Esophagus muscularis mucosa (tissue), 4 donors: ENCODE results near the gene MEF2D. TPM values are rescaled to one million over a fixed set of nuclear protein-coding genes. Genes with fewer than 3 reads are reported as not detected.

Experiments used
- DNase-seq: peaks from one replicate; pipeline ENCODE4 v3.0.0-alpha.2; 2017; ENCODE audit errors: extremely low spot score
- H3K27ac ChIP-seq, 4 donors: fragments of 200-600 bp; sonication (generic); replicated peaks in 1 of 4; 1 replicate in 3 of 4; 2 replicates in 1 of 4; pipeline ENCODE4 v1.5.1; 2016 to 2019; ENCODE audit warnings: mild to moderate bottlenecking in 1 of 4
- H3K27me3 ChIP-seq, 4 donors: fragments of 200-600 bp; sonication (generic); one replicate each; pipeline versions ENCODE4 v1.5.1 to v1.6.0; 2016 to 2019
- H3K36me3 ChIP-seq, 4 donors: fragments of 200-600 bp; sonication (generic); one replicate each; pipeline ENCODE4 v1.5.1; 2016 to 2019
- H3K4me1 ChIP-seq, 4 donors: fragments of 200-600 bp; sonication (generic); one replicate each; pipeline ENCODE4 v1.5.1; 2016 to 2019
- H3K4me3 ChIP-seq, 4 donors: fragments of 200-600 bp; sonication (generic); 1 replicate in 2 of 4; 2 replicates in 2 of 4; pipeline ENCODE4 v1.5.1; 2016 to 2019; ENCODE audit warnings: mild to moderate bottlenecking in 4 of 4, moderate library complexity in 1 of 4
- H3K9me3 ChIP-seq, 4 donors: fragments of 200-600 bp; sonication (generic); 1 replicate in 3 of 4; 2 replicates in 1 of 4; pipeline ENCODE4 v1.5.1; 2016 to 2019
- CTCF ChIP-seq, 3 experiments: fragments of 200-600 bp in 2 of 3; fragments of 450-650 bp in 1 of 3; sonication (generic) in 2 of 3; IDR thresholded peaks; one replicate each; pipeline ENCODE4 v1.5.1; 2017 to 2019; ENCODE audit warnings: antibody characterized with exemption in 3 of 3, mild to moderate bottlenecking in 2 of 3, moderate library complexity in 1 of 3
- EP300 ChIP-seq: sonication (generic); formaldehyde crosslinking; IDR thresholded peaks from one replicate; pipeline ENCODE4 v1.6.1; 2017; ENCODE audit warnings: antibody characterized with exemption
- POLR2A ChIP-seq: fragments of 450-650 bp; IDR thresholded peaks from one replicate; pipeline ENCODE4 v1.6.1; 2017; ENCODE audit warnings: antibody characterized with exemption, moderate library complexity, mild to moderate bottlenecking, low read depth
- POLR2AphosphoS5 ChIP-seq, 2 donors: sonication (generic); formaldehyde crosslinking; IDR thresholded peaks; one replicate each; pipeline ENCODE4 v1.6.1; 2017; ENCODE audit warnings: antibody characterized with exemption in 2 of 2
- WGBS: methylation state at CpG from one replicate; pipeline ENCODE4 v1.1.5; 2018; 5-methylcytosine and 5-hydroxymethylcytosine counted together
- intact Hi-C: fragments of 100-400 bp; cut with DNase I; formaldehyde crosslinking; loops from one replicate; pipeline ENCODE4 v1.15.1; 2023
- total RNA-seq, 4 donors: library from RNA; depleted of rRNA; stranded (reverse); fragments of >200 nt; gene quantifications; one replicate each; pipeline versions ENCODE4 v1.1.0 to v1.2.1, GENCODE V29; 2016

The MEF2D gene
- total RNA-seq, 4 donors from 2014 or later: 78.0 to 138 (median 115) TPM

GRCh38 chr1:156533568-156534220 is 33.1 kb upstream of the MEF2D start:
- WGBS: 94% methylated on average over 10 of the region's 11 CpGs
- Histone ChIP-seq H3K27ac (no peak overlapping the region), H3K27me3 (no peaks in the 10 kb centered on the region), H3K4me1 (no peaks in the 10 kb centered on the region), H3K9me3 (no peaks in the 10 kb centered on the region), H3K4me3 (no peak overlapping the region), H3K36me3 (no peaks in the 10 kb centered on the region)
- no peak for DNase-seq
- TF ChIP-seq CTCF (IDR thresholded peaks at IDR 0.05) (no peak), POLR2AphosphoS5 (IDR thresholded peaks at IDR 0.05) (no peak), EP300 (no peak), POLR2A (no peak)
- intact Hi-C loops: no loop called here

DNA sequence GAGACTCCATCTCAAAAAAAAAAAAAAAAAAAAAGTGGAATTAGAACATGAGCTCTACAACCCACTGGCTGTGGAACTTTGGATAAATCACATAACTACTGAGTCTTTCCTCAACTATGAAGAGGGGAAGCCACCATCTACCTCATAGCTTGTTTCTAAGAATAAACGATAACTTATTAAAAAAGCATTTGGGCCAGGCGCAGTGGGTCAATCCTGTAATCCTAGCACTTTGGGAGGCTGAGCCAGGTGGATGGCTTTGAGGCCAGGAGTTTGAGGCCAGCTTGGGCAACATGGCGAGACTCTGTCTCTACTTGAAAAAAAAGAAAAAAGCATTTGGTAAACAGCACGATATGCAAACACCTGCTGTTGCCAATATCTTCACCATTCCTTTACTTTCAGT is 31.8 kb upstream of the MEF2D start:
- WGBS: 97% methylated on average over 4 of the region's 4 CpGs
- no peaks in the 10 kb centered on the region for H3K9me3 ChIP-seq
- no peaks in the 10 kb centered on the region for H3K4me1 ChIP-seq
- no peaks in the 10 kb centered on the region for H3K36me3 ChIP-seq
- H3K27ac ChIP-seq: no peak overlapping the region
- TF ChIP-seq POLR2AphosphoS5 (IDR thresholded peaks at IDR 0.05) (no peak), EP300 (no peak), POLR2A (no peak), CTCF (IDR thresholded peaks at IDR 0.05) (no peak)
- intact Hi-C loops: no loop called here
- no peak overlapping the region for H3K4me3 ChIP-seq
- DNase-seq: no peak
- no peaks in the 10 kb centered on the region for H3K27me3 ChIP-seq

GRCh38 chr1:156530006-156530405 is 29.4 kb upstream of the MEF2D start:
- Histone ChIP-seq H3K36me3 (no peaks in the 10 kb centered on the region), H3K9me3 (no peaks in the 10 kb centered on the region), H3K27me3 (no peaks in the 10 kb centered on the region), H3K27ac (no peak overlapping the region), H3K4me3 (no peak overlapping the region), H3K4me1 (peaks cover 0 to 2% (median 0%) of the 10 kb centered on the region in 4 donors)
- intact Hi-C loops: no loop called here
- DNase-seq: no peak
- 92% methylated on average over 15 of the region's 18 CpGs for WGBS
- TF ChIP-seq POLR2AphosphoS5 (IDR thresholded peaks at IDR 0.05): no peak
- TF ChIP-seq CTCF (IDR thresholded peaks at IDR 0.05): no peak
- TF ChIP-seq EP300: no peak
- no peak for TF ChIP-seq POLR2A

DNA sequence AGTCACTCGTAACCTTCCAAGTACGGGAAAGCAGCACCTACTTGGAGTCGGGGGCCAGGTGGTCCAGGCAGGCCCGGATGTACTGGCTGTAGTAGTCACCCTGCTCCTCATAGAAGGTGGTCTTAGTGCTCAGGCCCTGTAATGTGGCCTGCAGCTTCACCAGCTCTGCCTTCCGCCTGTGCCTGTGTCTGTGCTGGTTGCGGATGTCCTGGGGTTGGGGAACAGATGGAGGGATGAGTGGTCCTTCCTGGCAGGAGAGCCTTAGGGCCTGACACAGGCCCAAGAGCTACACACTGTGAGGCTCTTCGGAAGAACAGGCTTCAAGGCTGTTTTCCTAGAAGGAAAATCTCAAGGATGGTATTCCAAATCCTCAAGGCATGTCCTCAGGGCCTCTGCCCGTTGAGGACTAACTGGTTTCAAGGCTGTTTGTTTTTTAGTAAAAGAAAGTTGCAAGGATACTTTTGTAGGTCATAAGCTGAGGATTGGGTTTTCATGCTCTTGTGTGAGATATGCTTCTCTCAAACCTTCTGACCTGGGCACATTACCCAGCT is 28.4 kb upstream of the MEF2D start:
- Histone ChIP-seq H3K4me3 (no peak overlapping the region), H3K27ac (no peak overlapping the region), H3K36me3 (no peaks in the 10 kb centered on the region), H3K9me3 (no peaks in the 10 kb centered on the region), H3K4me1 (peaks cover 0 to 5% (median 0%) of the 10 kb centered on the region in 4 donors), H3K27me3 (no peaks in the 10 kb centered on the region)
- intact Hi-C loops: no loop called here
- TF ChIP-seq EP300: no peak
- no peak for TF ChIP-seq POLR2AphosphoS5 (IDR thresholded peaks at IDR 0.05)
- no peak for TF ChIP-seq CTCF (IDR thresholded peaks at IDR 0.05)
- no peak for TF ChIP-seq POLR2A
- 91% methylated on average over 5 of the region's 8 CpGs for WGBS
- no peak for DNase-seq
